ENCODE results near the gene RPS6KA5. TPM values are rescaled to one million over a fixed set of nuclear protein-coding genes. Genes with fewer than 3 reads are reported as not detected.
"Not testable (repeated sequence)": the region's sequence is repeated elsewhere in the genome, so short reads cannot be mapped to it uniquely, and the experiment has no call there.

Gene RPS6KA5
- polyA plus RNA-seq, 2 of the 4 experiments (the other 2 are of a cell fraction) = 2.2 to 4.1 TPM

- Histone ChIP-seq H3K27ac (no peak overlapping the region), H3K4me1 (no peaks in the 10 kb centered on the region), H3K4me3 (no peak overlapping the region), H3K9me3 (no peaks in the 10 kb centered on the region), H3K4me2 (no peak overlapping the region)
- DNase-seq (ENCODE audit: low read depth in 1 of 2, low spot score in 1 of 2) (no peak), ATAC-seq (no peak), FAIRE-seq (no peak)
- 82% methylated on average over 6 of the region's 6 CpGs for WGBS (ENCODE audit: missing lambda C conversion rate)
- ChIA-PET CTCF (interaction anchor here (1.2 kb wide), 1 partner anchor 16 kb away, joined by 3 read pairs; no protein-coding TSS in a partner anchor), POLR2A (no interaction called here)
- TF ChIP-seq CBX2 (IDR thresholded peaks at IDR 0.05; ENCODE audit: borderline replicate concordance, low read depth) = no peak
- TF ChIP-seq ESRRA (IDR thresholded peaks at IDR 0.05; ENCODE audit: borderline replicate concordance, low read length) = no peak
- TF ChIP-seq ELK1 (IDR thresholded peaks at IDR 0.05; ENCODE audit: low read depth, low read length) = no peak
- TF ChIP-seq NR3C1 (IDR thresholded peaks at IDR 0.05) = no peak
- no peak for TF ChIP-seq ZSCAN20 (CRISPR knock-in tag; IDR thresholded peaks at IDR 0.05)
- TF ChIP-seq HOXA7 (CRISPR knock-in tag; IDR thresholded peaks at IDR 0.05) = no peak
Measured at GRCh38 chr14:90857866-90858265, 202.6 kb downstream of the RPS6KA5 start.

- H3K4me1 ChIP-seq; H3K9me3 ChIP-seq; DNase-seq (ENCODE audit: low read depth in 1 of 2, low spot score in 1 of 2); H3K4me2 ChIP-seq; H3K4me3 ChIP-seq; H3K27ac ChIP-seq; POLR2A ChIA-PET; FAIRE-seq; ATAC-seq: not testable (repeated sequence)
- 82% methylated on average over 5 of the region's 5 CpGs for WGBS (ENCODE audit: missing lambda C conversion rate)
- CTCF ChIA-PET = interaction anchor here (1.6 kb wide), 1 partner anchor 9 kb away, joined by 3 read pairs; no protein-coding TSS in a partner anchor
Measured at GRCh38 chr14:90856115-90856514, 204.3 kb downstream of the RPS6KA5 start.

GRCh38 chr14:90853116-90853515, 207.3 kb downstream of the RPS6KA5 start:
- ATAC-seq = no peak
- no peak overlapping the region for H3K27ac ChIP-seq

GRCh38 chr14:90851327-90852036, 209.0 kb downstream of the RPS6KA5 start:
- H3K9me3 ChIP-seq = no peaks in the 10 kb centered on the region
- no peak overlapping the region for H3K4me2 ChIP-seq
- H3K4me1 ChIP-seq = peaks cover 3% of the 10 kb centered on the region; the same call in 1 of the 3 replicates
- POLR2A ChIA-PET = no interaction called here
- TF ChIP-seq NR3C1 (IDR thresholded peaks at IDR 0.05) = no peak
- no peak for TF ChIP-seq MAFK (IDR thresholded peaks at IDR 0.05; ENCODE audit: partially characterized antibody)
- TF ChIP-seq PHF8 (IDR thresholded peaks at IDR 0.05; ENCODE audit: borderline replicate concordance, low read depth) = no peak
- no peak for TF ChIP-seq RNF2 (IDR thresholded peaks at IDR 0.05; ENCODE audit: borderline replicate concordance, low read depth)
- no peak for TF ChIP-seq JUN (IDR thresholded peaks at IDR 0.05)
- WGBS (ENCODE audit: missing lambda C conversion rate) = 75% methylated on average over 5 of the region's 5 CpGs
- no peak overlapping the region for H3K27ac ChIP-seq
- CTCF ChIA-PET = no interaction called here
- FAIRE-seq (no peak), ATAC-seq (no peak), DNase-seq (ENCODE audit: low read depth in 1 of 2, low spot score in 1 of 2) (no peak)
- no peak overlapping the region for H3K4me3 ChIP-seq

More at GRCh38 chr14:90853116-90853515, 207.3 kb downstream of the RPS6KA5 start:
- Histone ChIP-seq H3K4me2 (no peak overlapping the region), H3K9me3 (no peaks in the 10 kb centered on the region), H3K4me3 (no peak overlapping the region), H3K4me1 (peaks cover 3% of the 10 kb centered on the region; the same call in 1 of the 3 replicates)
- TF ChIP-seq FOXS1 (CRISPR knock-in tag; IDR thresholded peaks at IDR 0.05) (no peak), ELK1 (IDR thresholded peaks at IDR 0.05; ENCODE audit: low read depth, low read length) (no peak), CHD2 (IDR thresholded peaks at IDR 0.05; ENCODE audit: low read length, partially characterized antibody) (no peak), KDM5A (IDR thresholded peaks at IDR 0.05) (no peak), JUNB (IDR thresholded peaks at IDR 0.05) (no peak), GATA3 (IDR thresholded peaks at IDR 0.05; ENCODE audit: borderline replicate concordance) (no peak), PHF8 (IDR thresholded peaks at IDR 0.05; ENCODE audit: borderline replicate concordance, low read depth) (no peak), HEYL (CRISPR knock-in tag; IDR thresholded peaks at IDR 0.05) (no peak), CHD4 (IDR thresholded peaks at IDR 0.05; ENCODE audit: borderline replicate concordance) (no peak), KDM1A (IDR thresholded peaks at IDR 0.05; ENCODE audit: low read depth) (no peak)
- DNase-seq (ENCODE audit: low read depth in 1 of 2, low spot score in 1 of 2) (no peak), FAIRE-seq (no peak)
- POLR2A ChIA-PET = no interaction called here
- CTCF ChIA-PET = no interaction called here
